Measurements from ENCODE around the gene PPM1A.

The PPM1A gene

GRCh38 chr14:60215520-60216420 lies 33.3 kb upstream of the PPM1A start:
- H3K4me1 Mint-ChIP-seq = no peaks in the 10 kb centered on the region
- DNase-seq = no peak

DNA sequence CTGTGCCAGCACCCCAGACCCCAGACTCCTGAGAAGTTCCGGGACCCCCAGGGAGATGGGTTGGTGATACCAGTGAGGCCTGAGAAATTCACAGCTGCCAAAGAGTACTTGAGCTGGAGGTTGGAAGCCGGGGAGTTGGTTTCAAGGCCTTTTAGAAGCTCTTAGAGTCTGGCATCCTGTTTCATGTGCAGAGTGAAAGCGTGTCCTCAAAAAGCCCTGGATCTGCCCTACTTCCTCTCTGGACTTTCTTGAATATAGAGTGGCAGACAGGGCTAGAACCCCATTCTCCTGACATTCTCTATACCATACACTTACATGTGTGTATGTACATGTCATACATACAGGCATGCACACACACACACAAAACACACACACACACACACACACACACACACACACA lies 31.3 kb upstream of the PPM1A start:
- H3K36me3 Mint-ChIP-seq = no peaks in the 10 kb centered on the region
- no peaks in the 10 kb centered on the region for H3K9me3 Mint-ChIP-seq
- DNase-seq = no peak
- no peaks in the 10 kb centered on the region for H3K27me3 Mint-ChIP-seq
- CTCF ChIA-PET = no interaction called here
- H3K4me3 Mint-ChIP-seq = no peak overlapping the region
- no peak overlapping the region for H3K27ac Mint-ChIP-seq
- H3K4me1 Mint-ChIP-seq = no peaks in the 10 kb centered on the region

More at GRCh38 chr14:60215520-60216420, 33.3 kb upstream of the PPM1A start:
- Mint-ChIP-seq H3K9me3 (no peaks in the 10 kb centered on the region), H3K27me3 (no peaks in the 10 kb centered on the region), H3K4me3 (no peak overlapping the region), H3K36me3 (no peaks in the 10 kb centered on the region), H3K27ac (no peak overlapping the region)
- CTCF ChIA-PET = no interaction called here

GRCh38 chr14:60220084-60220483 lies 28.9 kb upstream of the PPM1A start:
- H3K36me3 Mint-ChIP-seq = no peaks in the 10 kb centered on the region
- DNase-seq = no peak
- no peaks in the 10 kb centered on the region for H3K9me3 Mint-ChIP-seq
- CTCF ChIA-PET = no interaction called here
- H3K27me3 Mint-ChIP-seq = no peaks in the 10 kb centered on the region
- no peak overlapping the region for H3K4me3 Mint-ChIP-seq
- no peak overlapping the region for H3K27ac Mint-ChIP-seq
- H3K4me1 Mint-ChIP-seq = no peaks in the 10 kb centered on the region

GRCh38 chr14:60220917-60221316 lies 28.1 kb upstream of the PPM1A start:
- Mint-ChIP-seq H3K9me3 (no peaks in the 10 kb centered on the region), H3K27me3 (no peaks in the 10 kb centered on the region), H3K4me3 (no peak overlapping the region), H3K4me1 (no peaks in the 10 kb centered on the region), H3K27ac (no peak overlapping the region), H3K36me3 (no peaks in the 10 kb centered on the region)
- CTCF ChIA-PET = no interaction called here
- DNase-seq = no peak

GRCh38 chr14:60221457-60221856 lies 27.6 kb upstream of the PPM1A start:
- CTCF ChIA-PET = no interaction called here
- no peaks in the 10 kb centered on the region for H3K9me3 Mint-ChIP-seq
- no peak for DNase-seq
- no peak overlapping the region for H3K4me3 Mint-ChIP-seq
- no peak overlapping the region for H3K27ac Mint-ChIP-seq
- no peaks in the 10 kb centered on the region for H3K4me1 Mint-ChIP-seq
- H3K27me3 Mint-ChIP-seq = peaks cover 3% of the 10 kb centered on the region
- no peaks in the 10 kb centered on the region for H3K36me3 Mint-ChIP-seq

DNA sequence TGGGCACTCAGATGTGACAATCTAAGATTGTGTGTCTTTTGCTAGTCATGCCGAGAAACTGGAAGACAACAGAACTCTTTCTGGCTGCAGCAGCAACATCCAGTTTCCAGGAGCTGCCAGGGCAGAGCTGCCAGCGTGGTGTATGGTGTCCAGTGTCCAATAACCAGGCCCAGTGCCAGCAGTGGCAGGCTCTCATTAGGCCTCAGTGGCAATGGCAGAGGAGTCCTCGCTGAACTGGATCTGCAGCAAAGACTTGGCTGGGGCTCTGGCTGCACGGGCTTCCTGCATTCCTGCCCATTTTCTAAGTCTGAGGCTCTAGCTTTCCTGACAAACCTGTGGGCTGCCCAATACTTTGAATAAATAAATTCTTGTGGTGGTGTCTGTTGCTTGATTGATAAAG lies 26.2 kb upstream of the PPM1A start:
- CTCF ChIA-PET = no interaction called here
- Mint-ChIP-seq H3K27ac (no peak overlapping the region), H3K36me3 (no peaks in the 10 kb centered on the region), H3K9me3 (no peaks in the 10 kb centered on the region), H3K4me1 (no peaks in the 10 kb centered on the region), H3K4me3 (no peak overlapping the region), H3K27me3 (peaks cover 3% of the 10 kb centered on the region)
- DNase-seq = no peak

DNA sequence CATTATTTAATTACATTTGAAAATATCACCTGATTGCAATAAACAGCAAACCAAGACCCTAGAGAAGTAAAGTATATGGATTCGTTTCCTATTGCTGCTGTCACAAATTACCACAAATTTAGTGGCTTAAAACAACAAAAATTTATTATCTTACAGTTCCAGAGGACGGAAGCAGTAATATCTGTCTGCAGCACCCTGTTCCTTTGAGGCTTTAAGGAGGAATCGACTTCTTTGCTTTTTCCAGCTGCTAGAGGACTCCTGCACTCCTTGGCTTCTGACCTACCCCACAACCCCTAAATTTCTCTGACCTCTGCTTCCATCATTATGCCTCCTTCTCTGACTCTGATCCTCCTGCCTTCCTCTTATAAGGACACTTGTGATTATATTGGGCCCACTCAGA lies 23.8 kb upstream of the PPM1A start:
- CTCF ChIA-PET = no interaction called here
- Mint-ChIP-seq H3K4me3 (no peak overlapping the region), H3K27ac (no peak overlapping the region), H3K4me1 (no peaks in the 10 kb centered on the region), H3K27me3 (peaks cover 3% of the 10 kb centered on the region), H3K9me3 (no peaks in the 10 kb centered on the region), H3K36me3 (no peaks in the 10 kb centered on the region)
- no peak for DNase-seq

DNA sequence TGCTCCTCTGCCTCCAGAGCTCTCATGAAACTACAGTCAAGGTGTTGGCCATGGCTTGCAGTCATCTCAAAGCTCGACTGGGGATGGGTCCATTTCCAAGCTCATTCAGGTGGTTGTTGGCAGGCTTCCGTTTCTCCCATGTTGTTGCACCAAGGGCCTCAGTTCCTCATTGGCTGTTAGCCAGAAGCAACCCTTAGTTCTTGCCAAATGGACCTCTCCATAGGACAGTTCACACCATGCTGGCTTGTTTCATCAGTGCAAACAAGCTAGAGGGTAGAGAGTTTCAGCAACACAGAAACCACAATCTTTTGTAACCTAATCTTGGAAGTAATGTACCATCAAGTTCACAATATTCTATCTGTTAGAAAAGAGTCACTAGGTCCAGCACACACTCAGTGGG lies 22.7 kb upstream of the PPM1A start:
- H3K9me3 Mint-ChIP-seq = no peaks in the 10 kb centered on the region
- CTCF ChIA-PET = no interaction called here
- no peak overlapping the region for H3K27ac Mint-ChIP-seq
- peaks cover 3% of the 10 kb centered on the region for H3K27me3 Mint-ChIP-seq
- H3K36me3 Mint-ChIP-seq = no peaks in the 10 kb centered on the region
- no peaks in the 10 kb centered on the region for H3K4me1 Mint-ChIP-seq
- no peak for DNase-seq
- H3K4me3 Mint-ChIP-seq = no peak overlapping the region

DNA sequence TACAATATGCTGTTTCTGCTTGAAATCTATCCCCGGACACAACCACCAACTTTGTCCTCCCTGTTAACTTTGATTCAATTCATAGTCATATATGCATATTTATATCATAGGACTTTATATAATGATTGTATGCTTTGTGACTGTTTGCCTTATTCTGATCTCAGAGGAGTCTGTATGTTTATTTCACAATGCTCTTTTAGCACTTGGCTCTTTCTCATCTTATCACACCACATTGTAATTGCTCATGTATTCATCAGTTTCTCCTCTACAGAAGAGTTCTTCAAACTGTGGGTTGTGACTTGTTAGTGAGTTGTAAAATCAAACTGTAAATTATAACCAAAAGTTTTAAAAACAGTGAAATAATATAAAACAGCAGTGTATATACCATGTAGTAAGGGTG lies 21.7 kb upstream of the PPM1A start:
- CTCF ChIA-PET = no interaction called here
- no peaks in the 10 kb centered on the region for H3K36me3 Mint-ChIP-seq
- H3K27me3 Mint-ChIP-seq = peaks cover 3% of the 10 kb centered on the region
- H3K27ac Mint-ChIP-seq = no peak overlapping the region
- no peak for DNase-seq
- no peaks in the 10 kb centered on the region for H3K4me1 Mint-ChIP-seq
- peaks cover 2% of the 10 kb centered on the region for H3K9me3 Mint-ChIP-seq
- H3K4me3 Mint-ChIP-seq = no peak overlapping the region

GRCh38 chr14:60229614-60230013 lies 19.4 kb upstream of the PPM1A start:
- CTCF ChIA-PET = no interaction called here
- no peaks in the 10 kb centered on the region for H3K36me3 Mint-ChIP-seq

GRCh38 chr14:60232185-60232584 lies 16.8 kb upstream of the PPM1A start:
- DNase-seq = no peak
- Mint-ChIP-seq H3K4me1 (no peaks in the 10 kb centered on the region), H3K27me3 (no peaks in the 10 kb centered on the region), H3K9me3 (peaks cover 6% of the 10 kb centered on the region), H3K36me3 (no peaks in the 10 kb centered on the region), H3K27ac (no peak overlapping the region), H3K4me3 (no peak overlapping the region)
- CTCF ChIA-PET = no interaction called here

More at GRCh38 chr14:60229614-60230013, 19.4 kb upstream of the PPM1A start:
- Mint-ChIP-seq H3K4me3 (no peak overlapping the region), H3K27me3 (peaks cover 3% of the 10 kb centered on the region), H3K4me1 (no peaks in the 10 kb centered on the region), H3K9me3 (peaks cover 6% of the 10 kb centered on the region), H3K27ac (no peak overlapping the region)
- no peak for DNase-seq

GRCh38 chr14:60233251-60233650 lies 15.8 kb upstream of the PPM1A start:
- DNase-seq = no peak
- no peak overlapping the region for H3K27ac Mint-ChIP-seq
- no peak overlapping the region for H3K4me3 Mint-ChIP-seq
- no peaks in the 10 kb centered on the region for H3K36me3 Mint-ChIP-seq
- no peaks in the 10 kb centered on the region for H3K4me1 Mint-ChIP-seq
- H3K27me3 Mint-ChIP-seq = no peaks in the 10 kb centered on the region
- peaks cover 6% of the 10 kb centered on the region for H3K9me3 Mint-ChIP-seq
- CTCF ChIA-PET = no interaction called here

DNA sequence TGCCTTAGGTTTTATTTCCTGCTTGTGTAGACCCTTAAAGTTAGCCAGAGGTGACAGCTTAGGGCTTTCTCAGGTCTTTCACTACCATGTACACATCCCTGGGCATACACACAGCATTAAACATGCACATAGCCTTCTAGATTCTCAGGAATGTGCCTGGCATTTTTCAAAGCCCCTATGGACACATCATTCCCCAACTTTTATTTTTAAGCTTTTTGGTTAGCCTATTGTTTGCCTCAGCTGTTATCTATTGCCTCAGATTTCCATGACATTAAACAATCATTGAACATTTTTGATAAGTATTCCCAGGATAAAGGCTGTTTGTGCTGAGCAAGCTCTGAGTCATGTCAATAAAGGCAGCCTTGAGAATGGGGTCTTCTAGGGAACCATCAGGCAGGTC lies 15.1 kb upstream of the PPM1A start:
- Mint-ChIP-seq H3K4me3 (no peak overlapping the region), H3K27ac (no peak overlapping the region), H3K36me3 (no peaks in the 10 kb centered on the region), H3K9me3 (peaks cover 6% of the 10 kb centered on the region), H3K4me1 (no peaks in the 10 kb centered on the region), H3K27me3 (peaks cover 4% of the 10 kb centered on the region)
- CTCF ChIA-PET = no interaction called here
- no peak for DNase-seq

DNA sequence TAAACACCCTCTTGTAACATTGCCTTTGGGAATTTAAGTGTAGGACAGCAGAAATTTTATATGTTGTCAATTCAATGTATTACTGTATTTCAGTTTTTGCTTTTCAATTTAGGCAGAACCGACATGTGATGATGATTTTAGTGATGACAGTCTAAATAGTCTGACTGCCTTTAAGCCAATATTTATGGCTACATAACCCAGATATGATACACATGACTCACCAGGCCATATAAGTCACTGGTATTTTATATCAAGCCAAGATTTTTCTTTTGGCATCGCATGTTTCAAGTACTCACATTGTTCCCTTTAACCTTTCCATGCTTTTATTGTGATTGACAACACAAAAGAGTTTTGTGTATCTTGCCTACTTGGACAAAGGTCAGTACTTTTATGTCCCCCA lies 13.6 kb upstream of the PPM1A start:
- no peak for DNase-seq
- no peaks in the 10 kb centered on the region for H3K36me3 Mint-ChIP-seq
- H3K4me3 Mint-ChIP-seq = no peak overlapping the region
- CTCF ChIA-PET = no interaction called here
- H3K9me3 Mint-ChIP-seq = peaks cover 6% of the 10 kb centered on the region
- H3K4me1 Mint-ChIP-seq = no peaks in the 10 kb centered on the region
- peaks cover 6% of the 10 kb centered on the region for H3K27me3 Mint-ChIP-seq
- no peak overlapping the region for H3K27ac Mint-ChIP-seq

- Mint-ChIP-seq H3K4me3 (no peak overlapping the region), H3K36me3 (no peaks in the 10 kb centered on the region), H3K9me3 (no peaks in the 10 kb centered on the region), H3K27ac (no peak overlapping the region), H3K4me1 (peaks cover 4% of the 10 kb centered on the region), H3K27me3 (peaks cover 11% of the 10 kb centered on the region)
- no peak for DNase-seq
- CTCF ChIA-PET = no interaction called here
Measured at GRCh38 chr14:60238955-60239354, 10.1 kb upstream of the PPM1A start.
